Gastroesophageal sphincter (tissue), 4 donors: ENCODE measurements around the gene GATB. TPM values are rescaled to one million over a fixed set of nuclear protein-coding genes. Genes with fewer than 3 reads are reported as not detected.

Experiments used
- ATAC-seq: fragments of 150-250 bp; one replicate; pipeline ENCODE4 v1.9.1; 2016; ENCODE audit warnings: mild to moderate bottlenecking, moderate library complexity
- H3K27ac ChIP-seq, 4 donors: fragments of 200-600 bp; sonication (generic) in 3 of 4; 1 replicate in 3 of 4; 2 replicates in 1 of 4; pipeline ENCODE4 v1.5.1; 2016 to 2019
- H3K27me3 ChIP-seq: fragments of 200-600 bp; sonication (generic); one replicate; pipeline ENCODE4 v1.5.1; 2019
- H3K36me3 ChIP-seq, 2 donors: fragments of 200-600 bp; sonication (generic); one replicate each; pipeline ENCODE4 v1.5.1; 2019; ENCODE audit warnings: control low read depth in 1 of 2
- H3K4me1 ChIP-seq, 3 donors: fragments of 200-600 bp; sonication (generic); 1 replicate in 2 of 3; 2 replicates in 1 of 3; pipeline ENCODE4 v1.5.1; 2016 to 2019; ENCODE audit warnings: control low read depth in 2 of 3
- H3K4me3 ChIP-seq, 2 donors: fragments of 200-600 bp; sonication (generic); one replicate each; pipeline ENCODE4 v1.5.1; 2019; ENCODE audit warnings: mild to moderate bottlenecking in 1 of 2, moderate library complexity in 1 of 2
- H3K9me3 ChIP-seq, 3 donors: fragments of 200-600 bp; sonication (generic); one replicate each; pipeline ENCODE4 v1.5.1; 2017 to 2019; ENCODE audit warnings: control low read depth in 2 of 3
- EP300 ChIP-seq: sonication (generic); formaldehyde crosslinking; IDR thresholded peaks from one replicate; pipeline ENCODE4 v1.6.1; 2017; ENCODE audit warnings: antibody characterized with exemption, mild to moderate bottlenecking
- POLR2A ChIP-seq, 2 donors: fragments of 450-650 bp; IDR thresholded peaks; one replicate each; pipeline ENCODE4 v1.6.1; 2017; ENCODE audit warnings: antibody characterized with exemption in 2 of 2, mild to moderate bottlenecking in 2 of 2, moderate library complexity in 1 of 2
- POLR2AphosphoS5 ChIP-seq: sonication (generic); formaldehyde crosslinking; IDR thresholded peaks from one replicate; pipeline ENCODE4 v1.6.1; 2017; ENCODE audit warnings: antibody characterized with exemption
- WGBS, 2 donors: methylation state at CpG; one replicate each; pipeline ENCODE4 v1.1.5; 2018; ENCODE audit warnings: low coverage in 1 of 2; 5-methylcytosine and 5-hydroxymethylcytosine counted together
- total RNA-seq, 4 donors: library from RNA; depleted of rRNA; stranded (reverse); fragments of >200 nt; gene quantifications; one replicate each; pipeline ENCODE4 v1.1.0, GENCODE V29; 2016
- TF ChIP-seq, protein P1 (sequence below), 4 experiments: fragments of 200-600 bp in 2 of 4; fragments of 450-650 bp in 2 of 4; sonication (generic) in 1 of 4; IDR thresholded peaks; one replicate each; pipeline ENCODE4 v1.5.1; 2017 to 2019; ENCODE audit warnings: antibody characterized with exemption in 4 of 4, mild to moderate bottlenecking in 2 of 4, moderate library complexity in 2 of 4

GATB gene
- total RNA-seq, 4 donors from 2014 or later, result 10.6 to 22.4 (median 16.6) TPM

- Histone ChIP-seq H3K9me3 (no peaks in the 10 kb centered on the region), H3K27me3 (no peaks in the 10 kb centered on the region), H3K27ac (no peak overlapping the region), H3K4me1 (no peaks in the 10 kb centered on the region), H3K4me3 (no peak overlapping the region), H3K36me3 (no peaks in the 10 kb centered on the region)
- no peak for ATAC-seq
- TF ChIP-seq POLR2A (IDR thresholded peaks at IDR 0.05) (no peak), POLR2AphosphoS5 (no peak), EP300 (no peak)
- TF ChIP-seq, protein P1, sequence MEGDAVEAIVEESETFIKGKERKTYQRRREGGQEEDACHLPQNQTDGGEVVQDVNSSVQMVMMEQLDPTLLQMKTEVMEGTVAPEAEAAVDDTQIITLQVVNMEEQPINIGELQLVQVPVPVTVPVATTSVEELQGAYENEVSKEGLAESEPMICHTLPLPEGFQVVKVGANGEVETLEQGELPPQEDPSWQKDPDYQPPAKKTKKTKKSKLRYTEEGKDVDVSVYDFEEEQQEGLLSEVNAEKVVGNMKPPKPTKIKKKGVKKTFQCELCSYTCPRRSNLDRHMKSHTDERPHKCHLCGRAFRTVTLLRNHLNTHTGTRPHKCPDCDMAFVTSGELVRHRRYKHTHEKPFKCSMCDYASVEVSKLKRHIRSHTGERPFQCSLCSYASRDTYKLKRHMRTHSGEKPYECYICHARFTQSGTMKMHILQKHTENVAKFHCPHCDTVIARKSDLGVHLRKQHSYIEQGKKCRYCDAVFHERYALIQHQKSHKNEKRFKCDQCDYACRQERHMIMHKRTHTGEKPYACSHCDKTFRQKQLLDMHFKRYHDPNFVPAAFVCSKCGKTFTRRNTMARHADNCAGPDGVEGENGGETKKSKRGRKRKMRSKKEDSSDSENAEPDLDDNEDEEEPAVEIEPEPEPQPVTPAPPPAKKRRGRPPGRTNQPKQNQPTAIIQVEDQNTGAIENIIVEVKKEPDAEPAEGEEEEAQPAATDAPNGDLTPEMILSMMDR (IDR thresholded peaks at IDR 0.05), result no peak
- 90 to 100% methylated on average over 2 of the region's 2 CpGs for WGBS, 2 donors
These were observed 25.3 kb upstream of the GATB start for GRCh38 chr4:151786158-151786495.

GRCh38 chr4:151785484-151786157 lies 24.8 kb upstream of the GATB start:
- no peaks in the 10 kb centered on the region for H3K36me3 ChIP-seq
- H3K4me3 ChIP-seq, result no peak overlapping the region
- H3K27me3 ChIP-seq, result no peaks in the 10 kb centered on the region
- WGBS, 2 donors, result 40 to 76% methylated on average over 1 to 5 of the region's 5 CpGs
- no peaks in the 10 kb centered on the region for H3K9me3 ChIP-seq
- TF ChIP-seq POLR2AphosphoS5, result no peak
- no peak for TF ChIP-seq EP300
- no peak for TF ChIP-seq POLR2A (IDR thresholded peaks at IDR 0.05)
- TF ChIP-seq, protein P1 (IDR thresholded peaks at IDR 0.05), result no peak
- H3K4me1 ChIP-seq, result no peaks in the 10 kb centered on the region
- no peak for ATAC-seq
- H3K27ac ChIP-seq, result no peak overlapping the region

- Histone ChIP-seq H3K9me3 (no peaks in the 10 kb centered on the region), H3K27ac (no peak overlapping the region), H3K4me3 (no peak overlapping the region), H3K27me3 (no peaks in the 10 kb centered on the region), H3K36me3 (no peaks in the 10 kb centered on the region), H3K4me1 (no peaks in the 10 kb centered on the region)
- TF ChIP-seq POLR2A (IDR thresholded peaks at IDR 0.05) (no peak), EP300 (no peak), POLR2AphosphoS5 (no peak)
- TF ChIP-seq, protein P1 (IDR thresholded peaks at IDR 0.05), result no peak
- 57 to 72% methylated on average over 4 to 5 of the region's 5 CpGs for WGBS, 2 donors
- ATAC-seq, result no peak
These were observed 23.9 kb upstream of the GATB start for GRCh38 chr4:151784706-151785105.

GRCh38 chr4:151783867-151784266 lies 23.1 kb upstream of the GATB start:
- Histone ChIP-seq H3K9me3 (no peaks in the 10 kb centered on the region), H3K27me3 (no peaks in the 10 kb centered on the region), H3K4me3 (no peak overlapping the region), H3K27ac (no peak overlapping the region), H3K4me1 (no peaks in the 10 kb centered on the region), H3K36me3 (no peaks in the 10 kb centered on the region)
- no peak for TF ChIP-seq POLR2AphosphoS5
- ATAC-seq, result no peak

GRCh38 chr4:151782296-151782695 lies 21.5 kb upstream of the GATB start:
- Histone ChIP-seq H3K27me3 (no peaks in the 10 kb centered on the region), H3K4me3 (no peak overlapping the region), H3K27ac (no peak overlapping the region), H3K9me3 (no peaks in the 10 kb centered on the region), H3K36me3 (no peaks in the 10 kb centered on the region), H3K4me1 (no peaks in the 10 kb centered on the region)
- TF ChIP-seq POLR2A (IDR thresholded peaks at IDR 0.05), result no peak
- TF ChIP-seq, protein P1 (IDR thresholded peaks at IDR 0.05), result no peak
- no peak for TF ChIP-seq POLR2AphosphoS5
- no peak for TF ChIP-seq EP300
- 88 to 90% methylated on average over 1 of the region's 1 CpG for WGBS, 2 donors
- no peak for ATAC-seq
